Adrenal gland (tissue), 5 donors: Measurements from ENCODE around the gene OTOS.

Source experiments
- POLR2A ChIP-seq, 2 donors: fragments of 450-650 bp; IDR thresholded peaks; one replicate each; pipeline ENCODE4 v1.6.1; 2017; ENCODE audit warnings: antibody characterized with exemption in 2 of 2, mild to moderate bottlenecking in 2 of 2, moderate library complexity in 1 of 2
- TF ChIP-seq, protein P1 (sequence below), 6 experiments: fragments of 450-650 bp in 4 of 6; fragments of 200-600 bp in 2 of 6; sonication (generic) in 1 of 6; IDR thresholded peaks; 1 replicate in 5 of 6; 2 replicates in 1 of 6; pipeline versions ENCODE4 v1.5.1 to v1.8.0; 2016 to 2021; ENCODE audit warnings: antibody characterized with exemption in 6 of 6, mild to moderate bottlenecking in 2 of 6, moderate library complexity in 1 of 6
- donor health status: DM: no; HTN: no; CAD: no.

DNA sequence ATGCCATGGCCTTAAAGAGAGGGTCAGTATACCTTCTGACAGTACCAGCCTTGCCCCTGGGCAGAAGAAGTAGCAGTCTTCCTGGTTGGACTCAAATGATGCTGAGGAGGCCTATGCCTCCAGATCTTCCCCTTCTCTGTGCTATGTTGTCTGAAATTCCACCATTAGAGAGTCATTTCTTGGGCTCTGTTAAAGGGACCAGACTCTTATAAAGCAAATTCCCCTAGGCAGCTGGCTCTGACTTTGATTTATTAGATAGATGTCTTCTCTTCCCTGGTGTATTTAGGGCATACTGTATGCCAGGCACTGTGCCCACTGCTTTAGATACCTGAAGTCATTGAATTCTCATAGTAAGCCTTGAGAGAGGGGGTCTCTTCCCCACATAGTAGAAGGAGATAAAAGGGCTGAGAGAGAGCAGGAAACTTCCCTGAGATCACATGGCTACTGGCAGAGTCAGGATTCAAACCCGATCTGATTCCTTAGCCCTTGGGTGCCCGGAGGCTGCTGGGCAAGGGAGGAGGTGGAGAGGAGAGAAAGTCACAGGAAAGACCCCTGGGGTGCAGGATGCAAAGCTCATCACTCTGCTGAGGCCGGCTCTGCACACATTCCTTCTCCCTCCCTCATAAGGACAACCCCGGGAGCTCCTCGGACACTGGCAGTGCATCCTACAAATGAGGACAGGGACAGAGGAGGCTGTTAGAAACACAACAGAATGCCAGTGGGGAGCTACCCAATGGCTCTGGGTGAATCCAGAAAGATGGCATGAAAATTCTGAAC is 27.4 kb downstream of the OTOS start:
- no peak for TF ChIP-seq POLR2A (IDR thresholded peaks at IDR 0.05)
- TF ChIP-seq, protein P1, sequence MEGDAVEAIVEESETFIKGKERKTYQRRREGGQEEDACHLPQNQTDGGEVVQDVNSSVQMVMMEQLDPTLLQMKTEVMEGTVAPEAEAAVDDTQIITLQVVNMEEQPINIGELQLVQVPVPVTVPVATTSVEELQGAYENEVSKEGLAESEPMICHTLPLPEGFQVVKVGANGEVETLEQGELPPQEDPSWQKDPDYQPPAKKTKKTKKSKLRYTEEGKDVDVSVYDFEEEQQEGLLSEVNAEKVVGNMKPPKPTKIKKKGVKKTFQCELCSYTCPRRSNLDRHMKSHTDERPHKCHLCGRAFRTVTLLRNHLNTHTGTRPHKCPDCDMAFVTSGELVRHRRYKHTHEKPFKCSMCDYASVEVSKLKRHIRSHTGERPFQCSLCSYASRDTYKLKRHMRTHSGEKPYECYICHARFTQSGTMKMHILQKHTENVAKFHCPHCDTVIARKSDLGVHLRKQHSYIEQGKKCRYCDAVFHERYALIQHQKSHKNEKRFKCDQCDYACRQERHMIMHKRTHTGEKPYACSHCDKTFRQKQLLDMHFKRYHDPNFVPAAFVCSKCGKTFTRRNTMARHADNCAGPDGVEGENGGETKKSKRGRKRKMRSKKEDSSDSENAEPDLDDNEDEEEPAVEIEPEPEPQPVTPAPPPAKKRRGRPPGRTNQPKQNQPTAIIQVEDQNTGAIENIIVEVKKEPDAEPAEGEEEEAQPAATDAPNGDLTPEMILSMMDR (IDR thresholded peaks at IDR 0.05): no peak
